HepG2 (cell line): Measurements from ENCODE around the gene DLEC1. TPM values are rescaled to one million over a fixed set of nuclear protein-coding genes. Genes with fewer than 3 reads are reported as not detected.

Source experiments
- ATAC-seq: fragments of 200-7000 bp; cut with Tn5 transposase; 3 replicates; pipeline ENCODE4 v1.9.1; 2020; ENCODE audit warnings: mild to moderate bottlenecking, moderate library complexity
- BruUV-seq: library from RNA; stranded (reverse); fragments of 400-500 nt; replicated peaks from 2 replicates; lab custom pipeline; 2021; lab: Mats Ljungman, UMichigan
- CTCF ChIA-PET: fragments of 300-600 bp; formaldehyde crosslinking; extraction: SDS; loops from one replicate; lab custom pipeline; 2021; ENCODE audit warnings: low total read pairs, inconsistent platforms, low intra/inter-chr PET ratio; lab: Yijun Ruan, JAX
- POLR2A ChIA-PET: fragments of 350-600 bp; sonication (Branson Sonifier 250); formaldehyde crosslinking; loops from one replicate; lab custom pipeline; 2020; ENCODE audit warnings: antibody characterized with exemption, inconsistent platforms; lab: Yijun Ruan, JAX
- DNase-seq: peaks from one replicate; pipeline ENCODE4 v3.0.0-alpha.2; 2015; ENCODE audit warnings: low spot score
- FAIRE-seq: peaks from 3 replicates; lab custom pipeline; 2011; peaks lifted over from hg19 to GRCh38; lab: Jason Lieb, UNC
- H2AFZ ChIP-seq: one replicate; pipeline ENCODE4 v1.6.1; 2011; ENCODE audit warnings: low read length, inconsistent platforms
- H3K27ac ChIP-seq: fragments of 300-600 bp; 3 replicates; pipeline ENCODE4 v1.8.0; 2011; ENCODE audit warnings: mixed run types, mild to moderate bottlenecking, mixed read lengths, low read length, inconsistent platforms; ENCODE audit not compliant: insufficient read depth; ENCODE audit errors: extremely low read length
- H3K27me3 ChIP-seq, 2 experiments: fragments of 200-600 bp in 1 of 2; 2 replicates in 1 of 2; 3 replicates in 1 of 2; pipeline versions ENCODE4 v1.6.0 to v1.8.0; 2011; ENCODE audit warnings: low read length in 2 of 2, mild to moderate bottlenecking in 2 of 2, moderate library complexity in 2 of 2, inconsistent platforms in 1 of 2; ENCODE audit not compliant: insufficient read depth in 2 of 2, control insufficient read depth in 1 of 2
- H3K36me3 ChIP-seq, 2 experiments: fragments of 200-600 bp in 1 of 2; replicated peaks in 1 of 2; 2 replicates in 1 of 2; 3 replicates in 1 of 2; pipeline versions ENCODE4 v1.5.1 to v1.8.0; 2011; ENCODE audit warnings: low read length in 2 of 2, inconsistent platforms in 1 of 2; ENCODE audit not compliant: insufficient read depth in 2 of 2, control insufficient read depth in 1 of 2
- H3K4me1 ChIP-seq: 2 replicates; pipeline ENCODE4 v1.5.1; 2012; ENCODE audit warnings: low read length, inconsistent platforms; ENCODE audit not compliant: insufficient read depth
- H3K4me2 ChIP-seq: 2 replicates; pipeline ENCODE4 v1.6.0; 2011; ENCODE audit warnings: low read depth, low read length, inconsistent platforms
- H3K4me3 ChIP-seq, 3 experiments: fragments of 200-600 bp in 1 of 3; sonication (generic), shearing (Covaris generic) in 1 of 3; replicated peaks in 1 of 3; 2 replicates each; pipeline ENCODE4 v1.5.1; 2011 to 2016; ENCODE audit warnings: low read length in 3 of 3, inconsistent platforms in 2 of 3, low read depth in 2 of 3, mild to moderate bottlenecking in 2 of 3, control low read depth in 1 of 3, mixed read lengths in 1 of 3; ENCODE audit not compliant: insufficient read depth in 1 of 3
- H3K79me2 ChIP-seq: one replicate; pipeline ENCODE4 v1.6.1; 2011; ENCODE audit warnings: low read length, inconsistent platforms; ENCODE audit not compliant: insufficient read depth
- H3K9ac ChIP-seq: 2 replicates; pipeline ENCODE4 v1.6.0; 2011; ENCODE audit warnings: mild to moderate bottlenecking, low read depth, low read length, inconsistent platforms; ENCODE audit not compliant: insufficient read depth
- H3K9me3 ChIP-seq: 2 replicates; pipeline ENCODE4 v1.5.1; 2012; ENCODE audit warnings: mild to moderate bottlenecking, low read length
- H4K20me1 ChIP-seq: 2 replicates; pipeline ENCODE4 v1.6.0; 2011; ENCODE audit warnings: inconsistent platforms, mild to moderate bottlenecking, low read length, moderate library complexity; ENCODE audit not compliant: insufficient read depth
- HMGXB3 ChIP-seq: sonication (generic); formaldehyde crosslinking; IDR thresholded peaks from 2 replicates; pipeline ENCODE4 v1.4.0; 2020; ENCODE audit warnings: missing genetic modification reagents, borderline replicate concordance
- KAT7 ChIP-seq: IDR thresholded peaks from 2 replicates; pipeline ENCODE4 v1.6.1; 2018; ENCODE audit warnings: borderline replicate concordance, missing compliant biosample characterization
- KLF9 ChIP-seq: IDR thresholded peaks from 2 replicates; pipeline ENCODE4 v1.6.1; 2016; ENCODE audit warnings: low read depth
- MXI1 ChIP-seq: IDR thresholded peaks from 3 replicates; pipeline ENCODE4 v1.6.1; 2012; ENCODE audit warnings: low read depth, low read length, inconsistent platforms, borderline replicate concordance
- SOX13 ChIP-seq, 3 experiments: fragments of 450-650 bp in 1 of 3; sonication (generic) in 1 of 3; formaldehyde crosslinking in 1 of 3; IDR thresholded peaks in 2 of 3; conservative IDR thresholded peaks in 1 of 3; 2 replicates each; pipeline versions ENCODE4 v1.5.0 to v1.6.1; 2016 to 2020; ENCODE audit warnings: antibody characterized with exemption in 1 of 3, mild to moderate bottlenecking in 1 of 3, missing compliant biosample characterization in 1 of 3, missing genetic modification reagents in 1 of 3, moderate library complexity in 1 of 3
- ZBTB20 ChIP-seq: sonication (generic); formaldehyde crosslinking; IDR thresholded peaks from 2 replicates; pipeline ENCODE4 v1.8.1; 2023; ENCODE audit warnings: missing genetic modification reagents, low read depth, mild to moderate bottlenecking, borderline replicate concordance
- ZMYM3 ChIP-seq: sonication (generic); formaldehyde crosslinking; IDR thresholded peaks from 2 replicates; pipeline ENCODE4 v1.5.1; 2020; ENCODE audit warnings: mild to moderate bottlenecking, missing genetic modification reagents
- ZNF318 ChIP-seq: sonication (generic); formaldehyde crosslinking; IDR thresholded peaks from 2 replicates; pipeline ENCODE4 v1.4.0; 2020; ENCODE audit warnings: mild to moderate bottlenecking, missing genetic modification reagents
- WGBS: methylation state at CpG from one replicate; pipeline ENCODE4 v1.1.6; 2017; ENCODE audit warnings: low lambda C conversion rate; 5-methylcytosine and 5-hydroxymethylcytosine counted together
- in situ Hi-C: cut with HindIII; loops from 2 replicates; pipeline ENCODE4 v1.10.0; 2017; ENCODE audit warnings: low pct_unique_long_range_greater_than_20kb; ENCODE audit not compliant: extremely low pct_ligation_motif_present
- intact Hi-C: fragments of 100-400 bp; cut with micrococcal nuclease; formaldehyde crosslinking; loops from one replicate; pipeline ENCODE4 v1.10.0; 2022; ENCODE audit not compliant: unreplicated experiment
- polyA plus RNA-seq, 8 experiments: library from polyadenylated mRNA; depleted of rRNA in 3 of 8; stranded (reverse) in 7 of 8; unstranded in 1 of 8; fragments of >200 nt; fragmentation: Illumina TruSeq in 4 of 8; extraction: Trizol in 4 of 8; gene quantifications; 2 replicates each; pipeline versions ENCODE4 v1.2.1 to v1.2.3, GENCODE V29; 2011 to 2016; ENCODE audit warnings: low read depth in 4 of 8, missing spikeins in 1 of 8, mixed read lengths in 1 of 8; ENCODE audit not compliant: insufficient read depth in 1 of 8
- total RNA-seq, 5 experiments: library from RNA; depleted of rRNA; stranded (reverse); fragments of >200 nt; fragmentation: Illumina TruSeq; extraction: Trizol; gene quantifications; 2 replicates each; pipeline ENCODE4 v1.2.3, GENCODE V29; 2016; ENCODE audit warnings: low read depth in 1 of 5

Gene DLEC1
- total and polyA plus RNA-seq, 2 of the 13 experiments (the other 11 are each of a cell fraction or from before 2014, with no cell fraction given): 0.09 TPM; not detected in 1

- no peak for ATAC-seq
- H3K36me3 ChIP-seq: no peaks in the 10 kb centered on the region
- no peak for DNase-seq
- H3K4me3 ChIP-seq: no peak overlapping the region
- in situ Hi-C loops: no loop called here
- no peaks in the 10 kb centered on the region for H3K4me1 ChIP-seq
- no peak overlapping the region for H3K9ac ChIP-seq
- no peak overlapping the region for H2AFZ ChIP-seq
- ChIA-PET CTCF (no interaction called here), POLR2A (interaction anchor here (1.9 kb wide), 1 partner anchor 20 kb away, joined by 6 read pairs; the partner anchor contains the start of gene ACAA1)
- no peaks in the 10 kb centered on the region for H3K79me2 ChIP-seq
- no peak overlapping the region for H3K4me2 ChIP-seq
- FAIRE-seq: no peak
- H3K9me3 ChIP-seq: no peaks in the 10 kb centered on the region
- no TSS peak for BruUV-seq
- TF ChIP-seq MXI1 (no peak), KAT7 (CRISPR knock-in tag) (no peak), ZMYM3 (CRISPR knock-in tag) (no peak), ZBTB20 (CRISPR knock-in tag) (no peak), KLF9 (no peak), HMGXB3 (CRISPR knock-in tag) (no peak), ZNF318 (no peak), SOX13 (IDR thresholded peaks at IDR 0.05) (no peak), SOX13 (CRISPR knock-in tag; conservative IDR thresholded peaks at IDR 0.05 in 1 of 2, IDR thresholded peaks at IDR 0.05 in 1 of 2) (no peak)
- WGBS: 86% methylated on average over 2 of the region's 2 CpGs
- no peaks in the 10 kb centered on the region for H3K27me3 ChIP-seq
- H4K20me1 ChIP-seq: no peaks in the 10 kb centered on the region
- no peak overlapping the region for H3K27ac ChIP-seq
- intact Hi-C loops: no loop called here
These were observed 118.1 kb downstream of the DLEC1 start for GRCh38 chr3:38157117-38157516.
